ENCODE results near the gene CEP41.
"Not testable (repeated sequence)": the region's sequence is repeated elsewhere in the genome, so short reads cannot be mapped to it uniquely, and the experiment has no call there.

The CEP41 gene

DNA sequence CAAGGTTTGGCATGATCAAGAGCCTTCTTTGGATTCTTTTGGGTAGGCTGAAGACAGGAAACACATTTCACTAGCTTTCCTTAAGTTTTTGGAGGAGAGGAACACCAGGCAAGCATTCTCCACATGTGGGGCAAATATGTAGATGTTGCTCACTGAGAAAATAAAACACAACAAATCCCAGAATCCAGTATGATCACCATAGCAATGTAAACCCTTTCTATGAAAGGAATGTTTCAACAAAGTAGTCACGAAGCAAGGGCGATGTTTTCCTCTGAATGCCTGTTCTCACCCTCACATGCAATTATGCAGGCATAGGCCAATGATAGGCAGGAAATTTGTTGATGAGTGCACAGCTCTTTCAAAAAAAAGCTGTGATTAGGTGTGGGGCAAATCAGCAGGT is 20.5 kb upstream of the CEP41 start:
- DNase-seq (ENCODE audit: low read depth, low spot score) = no peak

DNA sequence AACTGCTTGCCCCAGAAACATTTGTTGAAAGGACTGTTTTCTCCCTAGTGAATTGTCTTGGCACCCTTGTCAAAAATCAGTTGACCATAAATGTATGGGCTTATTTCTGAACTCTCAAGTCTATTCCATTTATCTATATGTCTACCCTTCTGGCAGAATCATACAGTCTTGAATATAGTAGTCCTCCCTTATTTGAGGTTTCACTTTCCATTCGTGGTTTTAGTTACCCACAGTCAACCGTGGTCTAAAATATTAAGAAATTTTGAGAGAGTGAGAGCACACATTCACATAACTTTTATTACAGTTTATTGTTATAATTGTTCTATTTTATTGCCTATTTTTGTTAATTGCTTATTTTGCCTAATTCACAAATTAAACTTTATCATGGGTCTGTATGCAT is 17.4 kb upstream of the CEP41 start:
- DNase-seq (ENCODE audit: low read depth, low spot score) = no peak

DNA sequence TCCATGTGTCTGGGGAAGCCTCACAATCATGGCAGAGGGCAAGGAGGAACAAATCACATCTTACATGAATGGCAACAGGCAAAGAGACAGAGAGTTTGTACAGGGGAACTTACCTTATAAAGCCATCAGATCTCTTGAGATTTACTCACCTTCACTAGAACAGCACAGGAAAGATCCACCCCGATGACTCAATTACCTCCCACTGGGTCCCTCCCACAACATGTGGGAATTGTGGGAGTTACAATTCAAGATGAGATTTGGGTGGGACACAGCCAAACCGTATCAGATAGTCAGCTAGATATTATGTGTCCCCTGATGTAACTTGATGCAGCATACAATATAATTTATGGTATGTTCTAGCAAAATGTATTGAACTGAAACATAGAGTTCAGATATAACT is 14.1 kb upstream of the CEP41 start:
- DNase-seq (ENCODE audit: low read depth, low spot score) = no peak

DNA sequence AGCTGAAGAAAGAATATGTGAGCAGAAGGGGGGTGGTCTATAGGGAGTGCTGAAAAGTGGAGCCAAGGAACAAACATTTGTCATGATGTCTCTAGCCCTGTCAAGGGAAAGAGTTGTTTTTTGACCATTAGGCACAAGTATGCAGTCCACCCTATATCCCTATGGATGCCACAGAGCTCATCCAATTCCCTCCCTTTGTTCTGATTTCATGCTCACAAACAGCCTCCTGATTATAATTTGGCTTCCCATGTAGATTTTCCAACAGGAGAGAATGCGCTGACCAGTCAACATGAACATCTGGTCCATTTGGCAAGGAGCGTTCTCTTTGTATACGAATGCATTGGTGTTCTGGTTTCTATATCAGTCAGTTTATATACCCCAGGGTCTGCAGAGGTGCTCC is 12.1 kb upstream of the CEP41 start:
- no peak for DNase-seq (ENCODE audit: low read depth, low spot score)

DNA sequence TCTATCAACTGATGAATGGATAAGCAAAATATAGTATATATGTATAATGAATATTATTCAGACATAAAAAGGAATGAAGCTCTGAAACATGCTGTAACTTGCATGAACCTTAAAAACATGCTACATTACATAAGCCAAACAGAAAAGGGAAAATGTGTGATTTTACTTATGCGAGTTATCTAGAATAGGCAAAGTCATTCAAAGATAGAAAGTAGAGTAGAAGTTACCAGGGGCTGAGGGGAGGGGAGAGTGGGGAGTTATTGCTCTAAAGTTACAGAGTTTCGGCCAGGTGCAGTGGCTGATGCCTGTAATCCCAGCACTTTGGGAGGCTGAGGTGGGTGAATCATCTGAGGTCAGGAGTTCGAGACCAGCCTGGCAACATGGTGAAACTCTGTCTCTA is 10.5 kb upstream of the CEP41 start:
- DNase-seq (ENCODE audit: low read depth, low spot score) = not testable (repeated sequence)

DNA sequence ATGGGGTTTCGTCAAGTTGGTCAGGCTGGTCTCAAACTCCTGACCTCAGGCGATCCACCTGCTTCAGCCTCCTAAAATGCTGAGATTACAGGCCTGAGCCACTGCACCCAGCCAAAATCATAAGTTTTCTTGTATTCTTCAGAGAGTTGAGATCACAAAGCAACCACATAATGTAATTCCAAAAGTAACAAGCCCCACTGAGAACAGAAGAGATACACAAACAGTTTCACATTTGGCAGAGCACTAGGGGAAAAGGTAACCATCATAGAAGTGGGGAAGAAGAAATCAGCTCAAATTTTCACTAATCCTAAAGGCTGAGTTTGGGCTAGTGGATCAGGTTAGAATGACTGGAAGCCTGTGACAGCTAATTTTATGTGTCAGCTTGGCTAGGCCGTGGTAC is 5.4 kb upstream of the CEP41 start:
- no peak for DNase-seq (ENCODE audit: low read depth, low spot score)

DNA sequence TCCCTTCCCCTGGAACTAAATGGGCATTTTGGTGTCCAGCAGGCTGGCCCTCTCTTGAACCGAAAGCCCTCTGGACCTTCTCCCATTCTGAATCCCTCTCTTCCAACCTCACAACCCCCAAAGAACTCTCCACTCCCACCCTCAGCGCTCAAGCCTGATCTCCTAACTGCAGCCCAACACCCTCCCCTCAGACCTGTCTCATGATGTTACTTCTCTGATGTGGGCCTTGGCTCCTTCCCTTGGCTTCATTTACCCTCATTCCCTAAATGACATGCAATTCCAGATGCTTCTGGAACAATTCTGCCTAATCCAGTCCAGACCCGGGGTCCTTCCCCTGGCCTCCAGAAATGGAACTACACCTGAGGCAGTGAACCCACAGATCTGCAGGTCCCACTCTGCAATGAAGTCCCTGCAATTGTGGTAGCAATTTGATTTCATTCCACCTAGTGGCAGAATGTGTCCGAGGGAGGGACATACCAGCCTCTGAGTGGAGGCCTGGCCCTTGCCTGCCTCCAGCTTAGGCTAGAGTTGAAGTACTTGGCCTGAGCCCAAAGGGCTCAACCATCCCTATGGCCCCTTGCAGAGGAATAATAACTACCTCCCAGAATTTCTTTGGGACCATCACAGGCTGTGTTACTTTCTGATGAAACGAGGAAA is 4.1 kb upstream of the CEP41 start:
- no peak for DNase-seq (ENCODE audit: low read depth, low spot score)

DNA sequence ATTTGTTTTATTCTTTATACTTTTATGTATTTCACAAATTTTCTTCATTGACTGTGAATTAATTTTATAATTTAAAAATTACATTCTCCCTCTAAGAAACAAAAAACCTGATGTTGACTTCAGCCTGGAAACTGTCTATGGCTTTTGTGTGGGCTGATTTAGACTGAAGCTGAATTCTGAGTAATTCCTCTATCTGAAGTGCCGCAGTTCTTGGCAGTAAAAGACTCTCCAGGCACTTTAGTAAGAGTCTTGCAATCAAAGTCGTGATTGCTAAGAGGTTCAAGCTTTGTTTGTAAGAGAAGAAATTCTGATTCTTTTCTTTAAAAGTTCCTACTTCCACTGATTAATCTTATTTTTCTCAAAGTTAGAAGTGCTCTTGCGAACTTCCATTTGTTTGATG is 3.4 kb upstream of the CEP41 start:
- no peak for DNase-seq (ENCODE audit: low read depth, low spot score)

DNA sequence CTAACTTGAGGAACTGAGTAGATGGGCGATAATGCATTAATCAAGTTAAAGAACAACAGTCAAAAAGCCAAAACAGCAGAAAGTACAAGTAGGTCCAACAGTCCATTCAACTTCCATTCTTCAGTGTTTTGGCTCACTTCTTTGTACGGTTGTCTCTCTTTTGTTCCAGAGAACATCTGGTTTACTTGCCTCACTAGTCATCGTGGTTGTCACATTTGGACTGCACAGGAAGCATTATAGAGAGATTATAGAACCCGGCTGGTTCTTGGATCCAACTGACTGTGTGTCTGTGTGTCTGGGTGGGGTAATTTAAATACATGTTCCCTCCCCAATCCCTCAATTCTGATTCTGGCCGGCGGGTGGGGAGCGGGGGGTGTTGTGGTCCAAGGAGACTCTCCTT is 1.8 kb upstream of the CEP41 start:
- DNase-seq (ENCODE audit: low read depth, low spot score) = no peak

DNA sequence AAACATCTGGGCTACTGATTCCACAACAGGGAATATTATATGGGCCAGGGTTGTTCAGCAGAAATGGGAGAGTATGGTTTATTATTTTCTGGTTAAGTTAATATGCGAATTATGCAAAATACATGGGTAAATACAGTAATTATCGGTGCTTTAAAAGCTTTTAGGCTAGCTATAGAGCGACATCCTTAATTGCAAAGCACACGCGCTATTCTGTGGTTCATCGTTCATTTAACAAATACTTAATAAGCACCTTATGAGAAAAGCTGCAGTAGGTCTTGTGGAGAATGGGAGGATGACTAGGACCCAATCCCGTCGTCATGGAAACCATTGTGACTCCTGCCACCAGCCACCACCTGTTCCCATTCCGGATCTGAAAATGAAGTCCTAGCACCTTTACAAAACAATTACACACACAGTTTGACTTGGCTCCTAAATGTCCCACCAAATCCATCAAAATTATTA is 623 bp upstream of the CEP41 start:
- peak; percentile 71 for DNase-seq (ENCODE audit: low read depth, low spot score)

DNA sequence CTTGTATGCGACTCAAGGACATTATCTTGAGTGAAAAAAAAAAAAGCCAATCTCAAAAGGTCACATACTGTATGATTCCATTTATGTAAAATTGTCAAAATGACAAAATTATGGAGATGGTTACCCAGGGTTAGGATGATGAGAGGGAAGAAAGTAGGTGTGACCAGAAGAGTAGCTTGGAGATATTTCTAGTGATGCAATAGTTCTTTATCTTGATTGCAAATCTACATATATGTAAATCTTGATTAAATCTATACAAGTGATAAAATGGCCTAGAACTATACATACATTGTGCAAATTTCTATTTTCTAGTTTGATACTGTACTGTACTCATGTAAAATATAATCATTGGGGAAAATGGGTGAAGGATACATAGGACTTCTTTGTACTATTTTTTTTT is 4.6 kb downstream of the CEP41 start:
- DNase-seq (ENCODE audit: low read depth, low spot score) = no peak

DNA sequence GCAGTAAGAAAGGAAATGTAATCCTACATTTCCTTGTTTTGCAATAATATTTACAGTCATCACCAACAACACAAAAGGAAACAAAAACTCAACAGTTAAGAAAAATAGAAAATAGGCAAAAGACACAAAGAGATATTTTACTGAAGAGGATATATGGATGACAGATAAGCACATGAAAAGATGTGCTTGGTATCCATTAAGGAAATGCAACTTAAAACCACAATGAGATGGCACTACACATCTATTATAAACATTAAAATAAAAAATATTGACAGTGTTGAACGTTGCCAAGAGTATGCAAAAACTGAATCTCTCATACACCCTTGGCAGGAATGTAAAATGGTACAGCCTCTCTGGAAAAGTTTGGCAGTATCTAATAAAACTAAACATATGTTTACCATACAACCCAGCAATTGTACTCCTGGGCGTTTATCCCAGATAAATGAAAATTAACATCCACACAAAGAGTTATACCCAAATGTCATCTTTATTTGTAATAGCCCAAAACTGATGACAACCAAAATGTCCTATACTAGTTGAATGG is 5.4 kb downstream of the CEP41 start:
- no peak for DNase-seq (ENCODE audit: low read depth, low spot score)

DNA sequence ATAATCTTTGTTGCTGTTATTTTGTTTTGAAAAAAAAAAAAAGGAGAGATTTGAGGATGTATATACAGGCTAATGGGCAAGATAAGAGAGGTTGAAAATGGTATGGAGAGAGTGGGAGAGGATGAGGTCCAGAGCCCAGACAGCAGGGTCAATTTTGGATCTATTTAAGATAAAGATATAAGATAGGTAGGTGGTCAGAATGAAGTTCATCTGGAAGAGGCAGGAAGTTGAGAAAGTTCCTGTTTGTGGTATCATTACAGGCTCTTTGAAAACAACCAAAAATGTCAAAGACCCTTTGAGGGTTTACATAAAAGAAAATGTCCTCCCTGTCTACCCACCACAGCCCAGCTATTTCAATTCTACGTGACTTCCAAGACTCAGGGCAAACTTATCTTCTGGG is 7.5 kb downstream of the CEP41 start:
- no peak for DNase-seq (ENCODE audit: low read depth, low spot score)

DNA sequence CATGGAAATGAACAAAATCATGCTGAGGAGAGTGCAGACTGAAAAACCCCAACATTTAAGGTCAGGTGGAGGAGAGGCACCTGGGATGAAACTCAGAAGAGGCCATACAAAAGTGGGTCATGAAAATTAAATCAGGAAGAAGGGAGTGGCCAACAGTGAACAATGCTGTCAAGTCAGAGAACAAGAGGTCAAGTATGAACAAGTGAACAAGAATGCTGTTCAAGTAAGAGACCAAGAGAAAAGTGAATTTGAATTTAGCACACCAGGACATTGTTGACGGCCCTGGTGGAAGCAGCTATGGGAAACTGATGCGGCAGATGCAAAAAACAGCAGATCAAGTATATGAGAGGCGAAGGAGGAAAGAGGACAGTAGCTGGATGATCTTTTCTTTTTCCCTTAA is 7.9 kb downstream of the CEP41 start:
- no peak for DNase-seq (ENCODE audit: low read depth, low spot score)

DNA sequence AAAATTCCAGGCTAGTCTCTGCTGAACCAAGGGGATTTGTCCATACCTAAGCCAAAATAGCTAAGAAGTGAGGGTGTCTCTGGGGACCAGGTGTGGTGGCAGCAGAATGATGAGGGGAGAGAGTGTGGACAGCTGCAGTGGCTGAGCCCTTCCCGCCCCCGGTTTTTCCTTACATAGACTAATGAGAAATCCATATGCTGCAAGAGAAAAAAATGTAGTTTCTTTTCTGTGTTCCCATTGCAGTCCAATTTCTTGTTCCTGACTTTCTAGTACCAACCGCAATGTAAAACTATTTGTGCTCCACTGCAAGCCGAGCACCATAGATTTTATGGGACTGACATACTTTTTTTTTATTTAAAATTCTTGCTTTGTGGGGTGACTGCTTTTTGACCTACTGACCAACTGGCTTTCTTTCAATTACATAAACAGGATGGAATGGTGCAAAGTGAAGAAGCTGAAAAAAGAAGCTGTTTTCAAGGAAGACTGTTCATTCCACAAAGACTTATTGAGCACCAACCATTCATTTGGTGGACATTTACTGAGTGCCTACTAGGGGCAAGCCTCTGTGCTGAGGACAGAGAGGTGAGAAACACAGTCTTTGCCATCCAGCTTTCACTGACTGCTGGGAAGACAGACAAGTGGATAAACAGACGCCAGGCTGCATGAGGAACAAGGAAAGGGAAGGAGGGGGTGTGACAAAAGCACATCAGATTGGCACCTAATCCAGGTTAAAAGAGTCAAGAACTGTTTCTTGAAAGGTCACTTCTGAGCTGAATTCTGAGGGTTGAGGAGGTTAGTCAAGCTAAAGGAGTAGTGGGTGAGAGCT is 9.8 kb downstream of the CEP41 start:
- DNase-seq (ENCODE audit: low read depth, low spot score) = no peak

DNA sequence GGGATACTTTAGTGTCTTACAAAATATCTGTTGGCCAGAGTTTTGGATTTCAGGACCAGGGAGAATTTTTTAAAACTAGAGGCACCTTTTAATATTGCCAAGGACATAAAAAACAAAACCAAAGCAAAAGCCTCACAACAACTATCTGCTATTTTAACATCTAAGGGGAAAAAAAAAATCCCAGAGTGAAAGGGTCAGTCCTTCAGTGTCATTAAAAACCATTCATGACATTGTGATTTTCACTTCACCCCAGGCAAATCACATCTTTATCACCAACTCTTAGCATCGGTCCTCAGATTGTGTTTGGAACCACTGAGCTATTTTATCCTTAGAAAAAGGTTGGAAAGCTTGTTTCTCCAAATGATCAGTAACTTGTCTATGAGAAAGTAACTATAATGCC is 10.7 kb downstream of the CEP41 start:
- DNase-seq (ENCODE audit: low read depth, low spot score) = no peak

DNA sequence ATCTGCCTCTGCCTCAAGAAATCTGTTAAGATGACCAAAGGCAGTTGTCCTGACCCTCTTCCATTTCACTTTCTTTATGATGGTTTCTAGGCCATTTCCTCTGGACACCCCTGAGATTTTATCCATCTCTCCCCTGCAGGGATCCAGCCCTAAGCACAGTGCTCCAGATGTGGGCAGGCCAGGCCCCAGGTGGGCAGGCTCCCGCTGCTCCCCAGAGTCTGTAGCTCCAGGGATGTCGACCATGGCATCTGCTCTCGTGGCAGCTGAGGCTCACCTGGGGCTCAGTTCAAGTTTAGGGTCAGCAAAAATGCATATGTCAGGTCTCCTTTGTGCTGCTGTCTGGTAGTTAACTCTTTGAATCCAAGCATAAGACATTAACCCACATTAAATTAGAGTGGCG is 11.8 kb downstream of the CEP41 start:
- DNase-seq (ENCODE audit: low read depth, low spot score) = no peak

DNA sequence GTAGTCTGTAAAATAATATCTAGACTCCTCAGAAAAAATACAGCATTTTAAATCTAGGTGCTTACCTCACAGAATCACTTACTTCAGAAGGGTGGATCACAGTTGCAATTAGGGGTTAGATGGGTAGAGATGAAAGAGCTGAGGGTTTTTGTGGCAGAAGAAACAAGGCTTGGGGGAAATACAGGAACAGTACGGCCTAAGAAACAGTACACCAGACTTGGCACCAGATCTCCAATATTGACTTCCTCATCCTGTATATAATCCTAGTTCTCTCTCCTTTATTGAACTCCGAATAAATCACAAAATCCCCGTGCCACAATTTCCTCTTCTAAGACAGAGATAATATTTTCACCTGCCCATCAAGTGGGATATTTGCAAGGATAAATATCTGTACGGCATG is 14.3 kb downstream of the CEP41 start:
- no peak for DNase-seq (ENCODE audit: low read depth, low spot score)

DNA sequence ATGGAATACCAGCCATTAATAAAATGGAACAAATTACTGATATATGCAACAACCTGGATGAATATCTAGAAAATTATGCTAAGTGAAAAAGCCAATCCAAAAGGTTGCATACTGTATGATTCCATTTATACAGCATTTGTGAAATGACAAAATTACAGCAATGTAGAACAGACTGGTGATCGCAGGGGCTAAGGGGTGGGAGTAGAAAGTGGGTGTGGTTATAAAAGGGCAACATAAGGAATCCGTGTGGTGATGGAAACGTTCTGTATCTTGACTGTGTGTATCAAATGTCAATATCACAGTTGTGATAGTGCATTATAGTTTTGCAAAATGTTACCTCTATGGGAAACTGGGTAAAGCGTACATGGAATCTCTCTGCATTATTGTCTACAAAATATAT is 15.0 kb downstream of the CEP41 start:
- no peak for DNase-seq (ENCODE audit: low read depth, low spot score)

DNA sequence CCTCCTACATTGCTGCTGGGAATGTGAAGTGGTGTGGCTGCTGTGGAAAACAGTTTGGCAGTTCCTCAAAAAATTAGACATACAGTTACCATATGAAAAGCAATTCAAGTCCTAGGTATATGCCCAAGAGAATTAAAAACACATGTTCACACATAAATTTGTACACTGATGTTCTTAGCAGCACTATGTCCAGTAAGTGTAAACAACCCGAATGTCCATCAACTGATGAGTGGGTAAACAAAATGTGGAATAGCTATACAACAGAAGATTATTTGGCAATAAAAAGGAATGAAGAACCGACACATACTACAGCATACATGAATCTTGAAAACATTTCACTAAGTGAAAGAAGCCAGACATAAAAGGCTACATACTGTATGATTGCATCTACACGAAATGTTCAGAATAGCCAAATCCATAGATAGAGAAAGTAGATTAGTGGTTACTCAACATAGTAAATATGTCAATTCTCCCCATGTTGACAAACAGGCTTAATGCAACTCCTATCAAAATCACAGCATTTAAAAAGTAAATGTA is 17.2 kb downstream of the CEP41 start:
- DNase-seq (ENCODE audit: low read depth, low spot score) = no peak

DNA sequence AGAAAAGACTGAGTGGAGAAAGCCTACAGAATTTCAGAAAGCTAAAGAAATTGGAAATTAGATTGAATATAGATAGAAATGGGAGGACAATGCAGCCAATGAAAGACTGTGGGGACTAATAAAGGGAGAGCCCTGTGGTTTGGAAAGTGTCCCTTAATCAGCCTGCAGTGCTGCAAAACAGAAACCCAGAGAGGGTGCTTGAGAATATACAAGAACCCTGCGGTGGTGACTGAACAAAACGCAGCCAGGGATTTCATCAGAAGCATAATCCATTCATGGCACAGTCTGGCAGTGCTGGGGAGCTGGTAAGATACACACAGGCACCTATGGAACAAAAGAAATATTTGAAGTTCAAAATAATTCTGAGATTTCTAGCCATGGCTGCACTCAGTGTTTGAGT is 19.1 kb downstream of the CEP41 start:
- DNase-seq (ENCODE audit: low read depth, low spot score) = no peak

DNA sequence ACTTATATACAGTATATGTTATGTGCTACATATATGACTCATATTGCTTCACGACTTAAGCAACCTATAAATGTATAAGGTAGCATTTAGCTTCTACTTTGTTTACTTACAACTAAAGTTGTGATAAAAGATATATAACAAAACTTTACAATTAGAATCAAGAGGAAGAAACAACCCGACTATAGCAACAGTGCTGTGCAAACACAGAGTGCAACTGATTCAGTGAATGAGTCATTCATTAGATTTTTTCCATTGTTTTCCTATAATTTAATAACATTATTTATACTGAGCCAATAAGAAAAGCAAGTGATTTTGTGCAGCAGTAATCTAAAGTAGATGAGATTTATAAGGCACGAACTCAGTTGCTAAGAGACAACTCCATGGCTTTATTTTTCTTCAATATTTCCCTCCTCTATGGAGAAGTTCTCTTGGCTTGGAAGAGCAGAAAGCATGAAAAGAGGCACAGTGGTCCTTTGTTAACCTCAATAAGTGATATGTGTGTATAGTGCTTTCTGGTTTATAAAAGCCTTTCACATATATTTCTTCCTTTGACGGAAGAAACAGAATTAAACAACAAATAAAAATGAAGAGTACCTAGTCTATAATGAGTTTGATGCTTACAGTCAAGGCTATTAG is 19.8 kb downstream of the CEP41 start:
- no peak for DNase-seq (ENCODE audit: low read depth, low spot score)
